SH-SY5Y (cell line): ENCODE measurements around the gene C5orf15.

ENCODE experiments used
- GATA2 ChIP-seq: IDR thresholded peaks from 2 replicates; pipeline ENCODE4 v1.6.1; 2011; ENCODE audit warnings: mild to moderate bottlenecking, low read depth, low read length
- GATA3 ChIP-seq: IDR thresholded peaks from 2 replicates; pipeline ENCODE4 v1.6.1; 2011; ENCODE audit warnings: low read depth, mild to moderate bottlenecking, low read length, moderate library complexity

- TF ChIP-seq GATA3 (no peak), GATA2 (no peak)
Observed at GRCh38 chr5:133914434-133914833, 54.0 kb downstream of the C5orf15 start.
